ENCODE results near the gene ZNF277.

Gene ZNF277

GRCh38 chr7:112186300-112186699 lies 20.2 kb upstream of the ZNF277 start:
- Histone ChIP-seq H3K4me3 (ENCODE audit: low read depth in 1 of 2, low read length in 2 of 2) (no peak overlapping the region), H3K9ac (ENCODE audit: low read length) (no peak overlapping the region), H3K4me1 (ENCODE audit: insufficient read depth, low read length) (peaks cover 26% of the 10 kb centered on the region), H3K27ac (ENCODE audit: low read depth, low read length) (no peak overlapping the region), H3K36me3 (ENCODE audit: insufficient read depth, low read length) (no peaks in the 10 kb centered on the region), H3K27me3 (ENCODE audit: control insufficient read depth in 1 of 2, insufficient read depth in 2 of 2, low read length in 2 of 2) (no peaks in the 10 kb centered on the region), H3K9me3 (ENCODE audit: low read length) (no peaks in the 10 kb centered on the region)

GRCh38 chr7:112188257-112188656 lies 18.2 kb upstream of the ZNF277 start:
- no peak overlapping the region for H3K27ac ChIP-seq (ENCODE audit: low read depth, low read length)
- no peaks in the 10 kb centered on the region for H3K27me3 ChIP-seq (ENCODE audit: control insufficient read depth in 1 of 2, insufficient read depth in 2 of 2, low read length in 2 of 2)
- H3K4me3 ChIP-seq (ENCODE audit: low read depth in 1 of 2, low read length in 2 of 2) = no peak overlapping the region
- H3K4me1 ChIP-seq (ENCODE audit: insufficient read depth, low read length) = peaks cover 23% of the 10 kb centered on the region
- H3K9me3 ChIP-seq (ENCODE audit: low read length) = no peaks in the 10 kb centered on the region
- no peaks in the 10 kb centered on the region for H3K36me3 ChIP-seq (ENCODE audit: insufficient read depth, low read length)
- H3K9ac ChIP-seq (ENCODE audit: low read length) = no peak overlapping the region

DNA sequence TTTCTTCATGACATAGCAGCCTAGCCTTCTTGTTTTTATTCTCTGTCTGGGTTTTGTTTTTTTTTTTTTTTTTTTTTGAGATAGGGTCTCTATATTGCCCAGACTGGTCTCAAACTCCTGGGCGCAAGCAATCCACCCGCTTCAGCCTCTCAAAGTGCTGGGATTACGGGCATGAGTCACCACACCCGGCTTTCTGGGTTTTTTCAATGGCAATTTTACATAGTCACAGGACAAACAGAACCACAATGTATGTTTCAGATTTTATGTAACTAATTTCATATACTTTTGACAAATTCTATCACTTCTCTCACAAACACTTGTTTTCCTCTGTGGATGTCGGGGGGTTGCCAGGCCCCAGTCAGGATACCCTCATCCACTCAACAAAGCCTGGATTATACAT lies 16.8 kb upstream of the ZNF277 start:
- Histone ChIP-seq H3K27ac (ENCODE audit: low read depth, low read length) (no peak overlapping the region), H3K4me1 (ENCODE audit: insufficient read depth, low read length) (peaks cover 21% of the 10 kb centered on the region), H3K9me3 (ENCODE audit: low read length) (no peaks in the 10 kb centered on the region), H3K36me3 (ENCODE audit: insufficient read depth, low read length) (no peaks in the 10 kb centered on the region), H3K9ac (ENCODE audit: low read length) (no peak overlapping the region), H3K27me3 (ENCODE audit: control insufficient read depth in 1 of 2, insufficient read depth in 2 of 2, low read length in 2 of 2) (no peaks in the 10 kb centered on the region), H3K4me3 (ENCODE audit: low read depth in 1 of 2, low read length in 2 of 2) (no peak overlapping the region)

GRCh38 chr7:112190120-112190519 lies 16.4 kb upstream of the ZNF277 start:
- no peak overlapping the region for H3K27ac ChIP-seq (ENCODE audit: low read depth, low read length)

GRCh38 chr7:112192236-112193154 lies 14.0 kb upstream of the ZNF277 start:
- H3K4me1 ChIP-seq (ENCODE audit: insufficient read depth, low read length) = peaks cover 11% of the 10 kb centered on the region
- no peaks in the 10 kb centered on the region for H3K36me3 ChIP-seq (ENCODE audit: insufficient read depth, low read length)
- no peak overlapping the region for H3K9ac ChIP-seq (ENCODE audit: low read length)
- no peak overlapping the region for H3K27ac ChIP-seq (ENCODE audit: low read depth, low read length)
- no peaks in the 10 kb centered on the region for H3K27me3 ChIP-seq (ENCODE audit: control insufficient read depth in 1 of 2, insufficient read depth in 2 of 2, low read length in 2 of 2)
- no peaks in the 10 kb centered on the region for H3K9me3 ChIP-seq (ENCODE audit: low read length)
- H3K4me3 ChIP-seq (ENCODE audit: low read depth in 1 of 2, low read length in 2 of 2) = no peak overlapping the region

More at GRCh38 chr7:112190120-112190519, 16.4 kb upstream of the ZNF277 start:
- Histone ChIP-seq H3K36me3 (ENCODE audit: insufficient read depth, low read length) (no peaks in the 10 kb centered on the region), H3K4me3 (ENCODE audit: low read depth in 1 of 2, low read length in 2 of 2) (no peak overlapping the region), H3K9ac (ENCODE audit: low read length) (no peak overlapping the region), H3K27me3 (ENCODE audit: control insufficient read depth in 1 of 2, insufficient read depth in 2 of 2, low read length in 2 of 2) (no peaks in the 10 kb centered on the region), H3K9me3 (ENCODE audit: low read length) (no peaks in the 10 kb centered on the region), H3K4me1 (ENCODE audit: insufficient read depth, low read length) (peaks cover 17% of the 10 kb centered on the region)

- no peaks in the 10 kb centered on the region for H3K36me3 ChIP-seq (ENCODE audit: insufficient read depth, low read length)
Observed at GRCh38 chr7:112193915-112194502, 12.5 kb upstream of the ZNF277 start.

DNA sequence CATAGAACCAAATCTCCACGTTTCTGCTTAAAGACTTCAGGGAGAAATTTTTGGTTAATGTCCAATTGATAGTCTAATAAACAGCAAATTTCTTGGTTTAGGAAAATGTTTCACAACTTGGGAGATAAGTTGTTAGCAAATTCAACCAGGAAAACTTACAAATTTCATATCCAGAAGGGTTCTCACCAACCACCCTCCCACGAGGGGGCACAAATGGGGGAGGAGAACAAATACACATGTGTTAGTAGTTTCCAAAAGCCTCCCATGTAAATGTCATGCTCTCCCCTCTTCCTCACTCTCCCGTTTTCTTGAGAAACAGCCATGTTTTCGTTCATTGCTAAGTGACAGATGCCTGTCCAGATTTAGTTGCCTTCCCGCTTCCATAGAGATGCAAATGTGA lies 10.8 kb upstream of the ZNF277 start:
- no peak overlapping the region for H3K4me3 ChIP-seq (ENCODE audit: low read depth in 1 of 2, low read length in 2 of 2)
- no peak overlapping the region for H3K9ac ChIP-seq (ENCODE audit: low read length)
- no peaks in the 10 kb centered on the region for H3K36me3 ChIP-seq (ENCODE audit: insufficient read depth, low read length)
- no peak overlapping the region for H3K27ac ChIP-seq (ENCODE audit: low read depth, low read length)
- no peaks in the 10 kb centered on the region for H3K9me3 ChIP-seq (ENCODE audit: low read length)
- H3K27me3 ChIP-seq (ENCODE audit: control insufficient read depth in 1 of 2, insufficient read depth in 2 of 2, low read length in 2 of 2) = no peaks in the 10 kb centered on the region
- H3K4me1 ChIP-seq (ENCODE audit: insufficient read depth, low read length) = peaks cover 11% of the 10 kb centered on the region

More at GRCh38 chr7:112193915-112194502, 12.5 kb upstream of the ZNF277 start:
- no peak overlapping the region for H3K9ac ChIP-seq (ENCODE audit: low read length)
- no peaks in the 10 kb centered on the region for H3K27me3 ChIP-seq (ENCODE audit: control insufficient read depth in 1 of 2, insufficient read depth in 2 of 2, low read length in 2 of 2)
- no peak overlapping the region for H3K4me3 ChIP-seq (ENCODE audit: low read depth in 1 of 2, low read length in 2 of 2)
- H3K27ac ChIP-seq (ENCODE audit: low read depth, low read length) = no peak overlapping the region
- peaks cover 11% of the 10 kb centered on the region for H3K4me1 ChIP-seq (ENCODE audit: insufficient read depth, low read length)
- no peaks in the 10 kb centered on the region for H3K9me3 ChIP-seq (ENCODE audit: low read length)

- Histone ChIP-seq H3K27me3 (ENCODE audit: control insufficient read depth in 1 of 2, insufficient read depth in 2 of 2, low read length in 2 of 2) (no peaks in the 10 kb centered on the region), H3K36me3 (ENCODE audit: insufficient read depth, low read length) (no peaks in the 10 kb centered on the region), H3K4me1 (ENCODE audit: insufficient read depth, low read length) (peaks cover 8% of the 10 kb centered on the region), H3K9ac (ENCODE audit: low read length) (no peak overlapping the region), H3K4me3 (ENCODE audit: low read depth in 1 of 2, low read length in 2 of 2) (no peak overlapping the region), H3K27ac (ENCODE audit: low read depth, low read length) (no peak overlapping the region), H3K9me3 (ENCODE audit: low read length) (no peaks in the 10 kb centered on the region)
Observed at GRCh38 chr7:112197322-112197721, 9.2 kb upstream of the ZNF277 start.

DNA sequence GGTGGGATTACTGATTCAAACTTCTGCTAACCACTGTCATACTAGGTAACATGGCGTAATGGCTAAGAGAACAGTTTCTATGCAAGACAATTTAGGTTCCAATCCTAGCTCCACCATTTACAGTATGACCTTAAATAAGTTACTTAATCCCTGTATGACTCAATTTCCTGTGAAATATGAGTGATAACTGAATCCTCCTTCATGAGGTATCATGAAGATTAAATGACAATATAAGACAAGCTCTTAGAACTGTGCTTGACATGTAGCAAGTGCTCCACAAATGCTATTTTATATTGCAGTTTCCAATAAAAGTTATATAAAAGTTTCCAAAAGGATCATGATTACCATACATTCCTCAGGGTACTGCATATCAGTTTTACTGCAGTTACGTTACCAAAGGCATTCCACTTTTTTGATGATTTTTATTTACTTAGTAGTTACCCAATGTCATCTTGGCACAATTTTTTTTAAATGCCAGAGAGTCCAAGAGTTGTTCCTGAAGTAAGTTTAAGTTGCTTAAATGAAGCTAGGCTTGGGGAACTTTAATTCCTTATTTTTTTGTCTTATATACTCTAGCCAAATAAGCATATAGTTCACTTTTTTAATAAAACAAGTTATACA lies 7.3 kb upstream of the ZNF277 start:
- Histone ChIP-seq H3K4me1 (ENCODE audit: insufficient read depth, low read length) (peaks cover 9% of the 10 kb centered on the region), H3K27ac (ENCODE audit: low read depth, low read length) (no peak overlapping the region)

GRCh38 chr7:112199672-112200071 lies 6.8 kb upstream of the ZNF277 start:
- Histone ChIP-seq H3K27ac (ENCODE audit: low read depth, low read length) (no peak overlapping the region), H3K27me3 (ENCODE audit: control insufficient read depth in 1 of 2, insufficient read depth in 2 of 2, low read length in 2 of 2) (no peaks in the 10 kb centered on the region), H3K9ac (ENCODE audit: low read length) (no peak overlapping the region), H3K9me3 (ENCODE audit: low read length) (no peaks in the 10 kb centered on the region), H3K36me3 (ENCODE audit: insufficient read depth, low read length) (no peaks in the 10 kb centered on the region), H3K4me3 (ENCODE audit: low read depth in 1 of 2, low read length in 2 of 2) (no peak overlapping the region), H3K4me1 (ENCODE audit: insufficient read depth, low read length) (peaks cover 14% of the 10 kb centered on the region)

More for the DNA sequence above, 7.3 kb upstream of the ZNF277 start:
- Histone ChIP-seq H3K36me3 (ENCODE audit: insufficient read depth, low read length) (no peaks in the 10 kb centered on the region), H3K9me3 (ENCODE audit: low read length) (no peaks in the 10 kb centered on the region), H3K27me3 (ENCODE audit: control insufficient read depth in 1 of 2, insufficient read depth in 2 of 2, low read length in 2 of 2) (no peaks in the 10 kb centered on the region), H3K4me3 (ENCODE audit: low read depth in 1 of 2, low read length in 2 of 2) (no peak overlapping the region), H3K9ac (ENCODE audit: low read length) (no peak overlapping the region)

- Histone ChIP-seq H3K36me3 (ENCODE audit: insufficient read depth, low read length) (no peaks in the 10 kb centered on the region), H3K9ac (ENCODE audit: low read length) (no peak overlapping the region), H3K9me3 (ENCODE audit: low read length) (no peaks in the 10 kb centered on the region), H3K4me1 (ENCODE audit: insufficient read depth, low read length) (peaks cover 14% of the 10 kb centered on the region), H3K4me3 (ENCODE audit: low read depth in 1 of 2, low read length in 2 of 2) (no peak overlapping the region), H3K27ac (ENCODE audit: low read depth, low read length) (no peak overlapping the region), H3K27me3 (ENCODE audit: control insufficient read depth in 1 of 2, insufficient read depth in 2 of 2, low read length in 2 of 2) (no peaks in the 10 kb centered on the region)
Observed at GRCh38 chr7:112201411-112201810, 5.1 kb upstream of the ZNF277 start.

All from muscle layer of colon (tissue), 2 donors.